Immature natural killer cell (primary cell): ENCODE results near the gene EHD1. TPM values are rescaled to one million over a fixed set of nuclear protein-coding genes. Genes with fewer than 3 reads are reported as not detected.

Experiments
- DNase-seq, 3 donors: peaks; one replicate each; pipeline ENCODE4 v3.0.0; 2022; ENCODE audit warnings: mixed read lengths in 1 of 3
- H3K27ac Mint-ChIP-seq, 6 donors: one replicate each; pipeline ENCODE4 v1.8.0; 2020; ENCODE audit warnings: mixed read lengths in 6 of 6, mild to moderate bottlenecking in 5 of 6, inconsistent platforms in 4 of 6, moderate library complexity in 3 of 6
- H3K27me3 Mint-ChIP-seq, 3 donors: one replicate each; pipeline ENCODE4 v1.8.0; 2020 to 2021; ENCODE audit warnings: low read depth in 3 of 3, mild to moderate bottlenecking in 3 of 3, mixed read lengths in 3 of 3, moderate library complexity in 3 of 3, inconsistent platforms in 1 of 3
- H3K36me3 Mint-ChIP-seq, 3 donors: one replicate each; pipeline ENCODE4 v1.8.0; 2020; ENCODE audit warnings: mixed read lengths in 3 of 3, inconsistent platforms in 2 of 3, mild to moderate bottlenecking in 2 of 3
- H3K4me1 Mint-ChIP-seq, 2 donors: one replicate each; pipeline ENCODE4 v1.8.0; 2020; ENCODE audit warnings: inconsistent platforms in 2 of 2, mild to moderate bottlenecking in 2 of 2, mixed read lengths in 2 of 2, moderate library complexity in 1 of 2
- H3K4me3 Mint-ChIP-seq, 5 donors: one replicate each; pipeline ENCODE4 v1.8.0; 2020; ENCODE audit warnings: mild to moderate bottlenecking in 5 of 5, mixed read lengths in 5 of 5, inconsistent platforms in 3 of 5, moderate library complexity in 3 of 5
- H3K9me3 Mint-ChIP-seq, 6 donors: one replicate each; pipeline ENCODE4 v1.8.0; 2020; ENCODE audit warnings: mild to moderate bottlenecking in 6 of 6, mixed read lengths in 6 of 6, inconsistent platforms in 4 of 6, moderate library complexity in 3 of 6
- polyA plus RNA-seq, 3 donors: library from polyadenylated mRNA; unstranded; fragments of 300-500 nt; fragmentation: Illumina TruSeq; gene quantifications; one replicate each; pipeline ENCODE4 v1.2.3, GENCODE V29; 2021

The EHD1 gene
- polyA plus RNA-seq, 3 donors from 2014 or later, result 136 to 247 (median 160) TPM

DNA sequence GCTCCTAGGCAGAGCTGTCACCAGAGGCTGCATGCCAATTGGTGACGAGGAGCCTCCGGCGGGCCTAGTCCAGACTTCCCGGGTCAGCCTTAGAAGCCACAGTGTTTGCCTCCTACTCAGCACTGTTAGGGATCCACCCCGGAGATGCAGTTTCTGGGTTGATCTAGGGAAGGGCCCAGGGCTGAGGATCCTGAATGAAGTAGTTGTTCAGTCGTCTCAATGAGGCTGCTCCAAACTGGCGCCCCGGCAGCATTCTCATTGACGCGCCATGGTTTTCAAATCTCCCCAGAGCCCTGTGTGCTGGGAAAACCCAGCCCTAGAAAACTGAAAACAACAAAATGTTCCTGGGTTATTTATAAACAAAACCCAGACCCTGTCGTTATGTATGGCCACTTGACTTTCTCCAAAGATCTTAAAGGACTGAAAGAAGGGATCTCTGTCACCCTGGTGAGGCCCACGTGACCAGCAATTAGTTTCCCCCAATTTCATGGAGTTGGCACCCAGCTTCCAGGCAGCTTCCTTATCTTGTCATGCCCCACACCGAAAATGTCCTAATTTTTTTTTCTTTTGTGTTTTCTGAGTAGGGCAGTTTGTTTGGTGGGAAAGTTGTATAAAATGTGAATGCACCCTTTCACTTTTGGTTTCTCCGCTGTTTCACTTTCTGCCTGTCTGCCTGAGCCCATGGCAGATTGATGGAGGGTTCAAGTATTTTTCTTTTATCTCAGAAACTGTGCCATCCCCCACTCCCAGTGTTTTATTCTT lies 2.0 kb upstream of the EHD1 start:
- no peaks in the 10 kb centered on the region for H3K9me3 Mint-ChIP-seq
- peak overlapping the region; percentile 82 to 99 (median 93) for H3K4me3 Mint-ChIP-seq
- H3K27me3 Mint-ChIP-seq, result peaks cover 24 to 35% (median 31%) of the 10 kb centered on the region in 3 donors
- peak; percentile 58 to 61 (median 58) for DNase-seq
- peaks cover 51 to 56% of the 10 kb centered on the region in 2 donors for H3K4me1 Mint-ChIP-seq
- H3K36me3 Mint-ChIP-seq, result peaks cover 0 to 14% (median 7%) of the 10 kb centered on the region in 3 donors
- H3K27ac Mint-ChIP-seq, result peak overlapping the region; percentile 89 to 99 (median 98)

DNA sequence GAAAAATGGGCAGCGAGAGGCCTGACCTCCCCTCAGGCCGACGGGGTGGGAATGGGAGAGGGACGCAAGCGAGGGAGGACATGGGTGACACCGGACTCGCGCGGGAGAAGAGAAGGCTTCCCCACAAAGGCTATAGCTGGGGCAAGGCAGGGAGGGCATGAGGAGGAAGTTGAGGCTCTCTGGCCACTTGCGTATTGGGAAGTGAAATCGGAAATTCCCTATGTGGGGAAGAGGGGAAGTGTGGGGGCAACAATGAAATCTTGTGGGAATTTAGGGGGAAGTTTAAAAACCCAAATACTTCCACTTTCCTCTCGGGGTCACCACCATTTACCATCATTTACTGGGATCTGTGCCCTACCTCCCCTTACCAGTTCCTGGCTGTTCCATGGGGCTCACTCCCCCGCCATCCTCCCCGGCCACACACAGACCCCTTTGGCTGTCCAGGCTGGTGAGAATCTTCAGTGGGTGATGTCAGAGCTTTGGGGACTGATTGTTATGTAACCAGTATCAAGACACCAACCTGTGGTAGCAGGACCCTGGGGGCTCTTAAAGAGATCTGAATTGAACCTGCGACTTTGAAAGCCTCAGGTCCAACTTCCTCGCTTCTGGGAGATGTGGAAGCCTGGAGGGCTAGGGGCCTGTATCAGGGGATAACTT lies 951 bp upstream of the EHD1 start:
- peaks cover 62 to 66% of the 10 kb centered on the region in 2 donors for H3K4me1 Mint-ChIP-seq

GRCh38 chr11:64878223-64878493 lies 263 bp downstream of the EHD1 start:
- Mint-ChIP-seq H3K9me3 (no peaks in the 10 kb centered on the region), H3K27ac (peak overlapping the region; percentile 90 to 99 (median 98)), H3K4me1 (peaks cover 69 to 72% of the 10 kb centered on the region in 2 donors), H3K36me3 (peaks cover 0 to 23% (median 16%) of the 10 kb centered on the region in 3 donors), H3K27me3 (peaks cover 24 to 36% (median 34%) of the 10 kb centered on the region in 3 donors), H3K4me3 (peak overlapping the region; percentile 93 to 99 (median 98))
- DNase-seq, result no peak

More for the DNA sequence above, 951 bp upstream of the EHD1 start:
- Mint-ChIP-seq H3K27me3 (peaks cover 24 to 34% (median 33%) of the 10 kb centered on the region in 3 donors), H3K4me3 (peak overlapping the region; percentile 91 to 99 (median 96)), H3K9me3 (no peaks in the 10 kb centered on the region), H3K36me3 (peaks cover 0 to 20% (median 11%) of the 10 kb centered on the region in 3 donors), H3K27ac (peak overlapping the region; percentile 89 to 99 (median 98))
- DNase-seq, result no peak

- Mint-ChIP-seq H3K9me3 (no peaks in the 10 kb centered on the region), H3K27ac (peak overlapping the region; percentile 90 to 99 (median 98)), H3K36me3 (peaks cover 4 to 23% (median 21%) of the 10 kb centered on the region in 3 donors), H3K4me3 (peak overlapping the region; percentile 93 to 99 (median 98)), H3K4me1 (peaks cover 74 to 76% of the 10 kb centered on the region in 2 donors), H3K27me3 (peaks cover 24 to 37% (median 36%) of the 10 kb centered on the region in 3 donors)
- no peak for DNase-seq
These were observed 815 bp downstream of the EHD1 start for GRCh38 chr11:64877390-64878222.

GRCh38 chr11:64876835-64877341 lies 1.5 kb downstream of the EHD1 start:
- H3K9me3 Mint-ChIP-seq, result no peaks in the 10 kb centered on the region
- peaks cover 4 to 23% (median 22%) of the 10 kb centered on the region in 3 donors for H3K36me3 Mint-ChIP-seq
- H3K4me3 Mint-ChIP-seq, result peak overlapping the region; percentile 93 to 99 (median 98)
- DNase-seq, result no peak
- peaks cover 81 to 82% of the 10 kb centered on the region in 2 donors for H3K4me1 Mint-ChIP-seq
- peak overlapping the region; percentile 90 to 99 (median 98) for H3K27ac Mint-ChIP-seq
- H3K27me3 Mint-ChIP-seq, result peaks cover 24 to 38% (median 36%) of the 10 kb centered on the region in 3 donors

DNA sequence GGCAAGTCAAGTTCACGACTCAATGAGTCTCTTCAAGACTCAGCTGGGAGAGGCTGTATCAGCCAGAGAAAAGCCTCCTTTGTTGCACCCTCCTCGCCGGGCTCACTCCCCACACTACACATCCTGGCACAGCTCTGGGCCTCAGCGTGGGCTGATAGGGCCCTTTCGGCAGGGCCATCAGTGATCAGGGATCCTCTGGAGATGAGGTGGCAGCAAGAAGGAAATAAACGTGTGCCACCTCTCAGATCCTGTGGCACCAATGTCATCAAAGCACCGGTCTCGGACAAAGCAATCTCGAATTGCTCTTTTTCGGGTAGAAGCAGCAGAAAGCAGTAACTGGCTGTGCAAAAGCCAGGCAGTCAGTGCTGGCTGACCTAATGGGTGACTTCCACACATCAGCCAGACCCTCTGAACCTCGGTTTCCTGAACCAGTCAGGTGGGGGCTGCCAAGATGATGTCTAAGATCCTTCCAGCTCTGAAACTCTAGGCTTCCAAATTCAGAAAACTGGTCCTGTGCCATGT lies 2.1 kb downstream of the EHD1 start:
- H3K4me1 Mint-ChIP-seq, result peaks cover 84% of the 10 kb centered on the region in 2 donors
- peak overlapping the region; percentile 90 to 99 (median 98) for H3K27ac Mint-ChIP-seq
- H3K4me3 Mint-ChIP-seq, result peak overlapping the region; percentile 93 to 99 (median 98)
- no peaks in the 10 kb centered on the region for H3K9me3 Mint-ChIP-seq
- peaks cover 6 to 24% (median 24%) of the 10 kb centered on the region in 3 donors for H3K36me3 Mint-ChIP-seq
- DNase-seq, result no peak
- peaks cover 24 to 39% (median 38%) of the 10 kb centered on the region in 3 donors for H3K27me3 Mint-ChIP-seq

- peak overlapping the region; percentile 90 to 99 (median 98) for H3K27ac Mint-ChIP-seq
- H3K9me3 Mint-ChIP-seq, result no peaks in the 10 kb centered on the region
- peaks cover 84% of the 10 kb centered on the region in 2 donors for H3K4me1 Mint-ChIP-seq
- H3K36me3 Mint-ChIP-seq, result peaks cover 8 to 26% (median 26%) of the 10 kb centered on the region in 3 donors
- peaks cover 24 to 38% (median 34%) of the 10 kb centered on the region in 3 donors for H3K27me3 Mint-ChIP-seq
- peak overlapping the region; percentile 93 to 99 (median 98) for H3K4me3 Mint-ChIP-seq
- no peak for DNase-seq
These were observed 2.8 kb downstream of the EHD1 start for GRCh38 chr11:64875369-64876228.

DNA sequence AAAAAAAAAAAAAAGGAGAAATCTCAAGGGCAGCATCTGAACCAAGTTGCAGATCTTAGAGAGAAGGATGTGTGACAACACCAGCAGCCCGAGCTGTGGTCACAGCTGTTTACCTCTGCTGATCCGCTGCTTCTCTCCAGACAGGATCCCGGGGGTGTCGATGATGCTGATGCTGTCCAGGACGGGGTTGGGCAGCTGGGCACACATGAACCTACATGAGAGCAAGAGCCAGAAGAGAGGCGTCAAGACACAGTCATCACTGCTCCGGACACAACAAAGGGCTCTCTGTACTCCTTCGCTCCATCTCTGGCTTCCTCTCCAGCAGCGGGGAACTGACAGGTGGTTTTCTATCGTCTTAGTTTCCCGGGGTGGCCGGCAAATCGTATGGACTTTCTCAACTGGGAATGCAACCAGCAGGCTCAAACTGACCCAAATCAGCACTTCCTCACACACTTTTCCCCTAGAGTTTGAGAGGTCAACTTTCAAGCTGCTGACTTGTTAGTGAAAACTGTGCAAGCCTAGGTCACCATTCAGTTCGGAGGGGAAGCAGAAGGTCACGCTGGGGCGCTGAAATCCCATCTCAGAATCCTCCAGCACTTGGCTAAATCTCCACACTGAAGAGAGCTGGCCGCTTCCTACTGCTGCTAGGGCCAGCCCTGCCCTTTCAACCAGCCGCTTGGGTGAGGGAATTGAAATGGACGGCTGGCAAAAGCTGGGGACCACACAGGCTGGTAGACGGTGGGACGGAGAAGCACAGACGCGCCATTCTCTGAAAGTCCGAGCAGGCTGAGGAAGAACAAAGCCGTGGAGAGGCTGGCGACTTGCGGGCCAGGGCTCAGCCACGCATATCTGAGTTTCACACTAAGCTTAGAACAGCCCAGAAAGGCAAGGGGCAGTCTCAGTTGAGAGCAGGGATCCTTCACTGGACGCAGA lies 3.8 kb downstream of the EHD1 start:
- H3K27ac Mint-ChIP-seq, result peak overlapping the region; percentile 90 to 99 (median 98)
- H3K36me3 Mint-ChIP-seq, result peaks cover 8 to 26% (median 26%) of the 10 kb centered on the region in 3 donors
- peaks cover 84% of the 10 kb centered on the region in 2 donors for H3K4me1 Mint-ChIP-seq
- no peaks in the 10 kb centered on the region for H3K9me3 Mint-ChIP-seq
- peaks cover 27 to 35% (median 32%) of the 10 kb centered on the region in 3 donors for H3K27me3 Mint-ChIP-seq
- peak overlapping the region; percentile 93 to 99 (median 98) for H3K4me3 Mint-ChIP-seq
- DNase-seq, result peak; percentile 65 to 90 (median 77)

DNA sequence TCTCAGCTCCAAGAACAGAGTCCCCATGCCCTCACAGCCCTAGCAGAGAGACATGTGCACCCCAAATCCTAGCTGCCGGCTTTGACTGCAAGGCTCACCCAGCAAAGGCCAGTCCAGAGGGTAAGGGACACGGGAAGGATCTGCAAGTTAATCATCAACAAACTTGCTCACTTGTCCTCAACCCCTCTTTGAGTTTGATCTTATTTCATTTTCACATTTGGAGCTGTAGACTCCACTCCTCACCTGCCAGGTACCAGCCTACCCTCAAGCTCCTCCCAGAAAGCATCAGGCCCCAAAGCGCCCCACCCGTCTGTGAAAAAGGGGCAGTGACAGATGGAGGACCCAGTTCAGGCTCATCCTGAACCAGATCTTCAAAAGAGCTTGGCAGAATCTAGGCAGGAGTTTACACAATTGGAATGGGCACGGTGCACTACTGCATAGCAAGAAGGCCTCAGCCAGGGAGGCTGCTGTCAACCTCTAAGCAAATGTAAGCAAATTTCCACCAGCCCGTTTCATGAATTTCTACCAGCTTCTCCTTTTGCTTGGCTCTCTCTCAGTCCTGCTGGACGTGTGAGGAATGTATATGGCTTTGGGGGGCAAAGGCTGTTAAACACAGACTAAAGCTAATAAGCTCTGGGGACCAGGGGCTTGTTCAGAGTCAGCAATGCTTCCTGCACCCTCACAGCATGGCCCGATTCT lies 5.5 kb downstream of the EHD1 start:
- peak overlapping the region; percentile 59 to 92 (median 80) for H3K27ac Mint-ChIP-seq
- H3K36me3 Mint-ChIP-seq, result peaks cover 8 to 30% (median 26%) of the 10 kb centered on the region in 3 donors
- H3K9me3 Mint-ChIP-seq, result no peaks in the 10 kb centered on the region
- peaks cover 14 to 25% (median 24%) of the 10 kb centered on the region in 3 donors for H3K27me3 Mint-ChIP-seq
- peak overlapping the region; percentile 39 to 66 (median 48) for H3K4me3 Mint-ChIP-seq
- H3K4me1 Mint-ChIP-seq, result peaks cover 91% of the 10 kb centered on the region in 2 donors
- DNase-seq, result peak in 1 of 3 donors; percentile 1

- H3K27ac Mint-ChIP-seq, result peak overlapping the region; percentile 80 to 95 (median 92)
- H3K36me3 Mint-ChIP-seq, result peaks cover 12 to 28% (median 16%) of the 10 kb centered on the region in 3 donors
- H3K4me3 Mint-ChIP-seq, result peak overlapping the region; percentile 70 to 90 (median 78)
- H3K9me3 Mint-ChIP-seq, result no peaks in the 10 kb centered on the region
- DNase-seq, result peak in 1 of 3 donors; percentile 30
- H3K27me3 Mint-ChIP-seq, result peaks cover 7 to 18% (median 14%) of the 10 kb centered on the region in 3 donors
- peaks cover 87 to 90% of the 10 kb centered on the region in 2 donors for H3K4me1 Mint-ChIP-seq
These were observed 6.9 kb downstream of the EHD1 start for GRCh38 chr11:64871492-64871891.
